ENCODE data around the gene SGTB.
"Not testable (repeated sequence)": the region's sequence is repeated elsewhere in the genome, so short reads cannot be mapped to it uniquely, and the experiment has no call there.

The SGTB gene

GRCh38 chr5:65663804-65664521, 57.9 kb downstream of the SGTB start:
- no peak for DNase-seq

GRCh38 chr5:65654713-65655112, 67.2 kb downstream of the SGTB start:
- DNase-seq, result no peak

- no peak for DNase-seq
Observed at GRCh38 chr5:65651144-65651543, 70.8 kb downstream of the SGTB start.

- no peak for DNase-seq
Observed at GRCh38 chr5:65647941-65648340, 74.0 kb downstream of the SGTB start.

- no peak for DNase-seq
Observed at GRCh38 chr5:65646938-65647337, 75.0 kb downstream of the SGTB start.

GRCh38 chr5:65640240-65640639, 81.7 kb downstream of the SGTB start:
- no peak for DNase-seq

- no peak for DNase-seq
Observed at GRCh38 chr5:65630981-65631380, 90.9 kb downstream of the SGTB start.

- no peak for DNase-seq
Observed at GRCh38 chr5:65625743-65626142, 96.2 kb downstream of the SGTB start.

- DNase-seq, result peak; percentile 91
Observed at GRCh38 chr5:65624571-65625555, 97.0 kb downstream of the SGTB start, which contains the start of the genes SHLD3 and TRAPPC13. Gene SHLD3 (plus strand): TSS chr5:65625027. CDS start chr5:65629588, 4,561 bp downstream. Gene TRAPPC13 (plus strand): TSS chr5:65625027. CDS start chr5:65625061, 34 bp downstream.

- peak; percentile 92 for DNase-seq
Observed at GRCh38 chr5:65624025-65624570, 97.8 kb downstream of the SGTB start, which contains the start of gene TRIM23. Gene TRIM23 (minus strand): TSS chr5:65624333. CDS start chr5:65624274, 59 bp downstream.

GRCh38 chr5:65623482-65623881, 98.4 kb downstream of the SGTB start:
- no peak for DNase-seq

GRCh38 chr5:65621961-65622360, 99.9 kb downstream of the SGTB start:
- not testable (repeated sequence) for DNase-seq

- DNase-seq, result no peak
Observed at GRCh38 chr5:65620021-65620420, 101.9 kb downstream of the SGTB start.

Data from CD4-positive, alpha-beta T cell treated with Interleukin-12 subunit alpha and Interleukin-12 subunit beta, for 1 hour (primary cell).